Chondrocyte (in vitro differentiated cells): ENCODE measurements around the gene GPR37. TPM values are rescaled to one million over a fixed set of nuclear protein-coding genes. Genes with fewer than 3 reads are reported as not detected.

ENCODE experiments used
- DNase-seq: peaks from one replicate; pipeline ENCODE4 v3.0.0; 2021; ENCODE audit warnings: mixed read lengths, low spot score
- H3K27ac Mint-ChIP-seq: one replicate; pipeline ENCODE4 v1.8.0; 2021; ENCODE audit warnings: mild to moderate bottlenecking, moderate library complexity, mixed read lengths; ENCODE audit not compliant: unreplicated experiment
- H3K27me3 Mint-ChIP-seq: 2 replicates; pipeline ENCODE4 v1.8.0; 2021; ENCODE audit warnings: low read depth, mixed read lengths
- H3K36me3 Mint-ChIP-seq: 2 replicates; pipeline ENCODE4 v1.8.0; 2021; ENCODE audit warnings: low read depth, mixed read lengths
- H3K4me1 Mint-ChIP-seq: 2 replicates; pipeline ENCODE4 v1.8.0; 2021; ENCODE audit warnings: low read depth, mild to moderate bottlenecking, mixed read lengths
- H3K4me3 Mint-ChIP-seq: one replicate; pipeline ENCODE4 v1.8.0; 2021; ENCODE audit warnings: mild to moderate bottlenecking, moderate library complexity, mixed read lengths; ENCODE audit not compliant: unreplicated experiment
- H3K9me3 Mint-ChIP-seq: 2 replicates; pipeline ENCODE4 v1.8.0; 2021; ENCODE audit warnings: low read depth, mixed read lengths
- total RNA-seq: library from RNA; stranded (reverse); gene quantifications from 3 replicates; pipeline ENCODE4 v1.2.1, GENCODE V29; 2021
- TF ChIP-seq, protein P1 (sequence below): fragments of 200-600 bp; sonication (generic); IDR thresholded peaks from 2 replicates; pipeline ENCODE4 v1.5.0; 2021; ENCODE audit warnings: antibody characterized with exemption, mild to moderate bottlenecking, moderate library complexity

GPR37 gene
- total RNA-seq, 1 donor from 2014 or later = 1.6 TPM

DNA sequence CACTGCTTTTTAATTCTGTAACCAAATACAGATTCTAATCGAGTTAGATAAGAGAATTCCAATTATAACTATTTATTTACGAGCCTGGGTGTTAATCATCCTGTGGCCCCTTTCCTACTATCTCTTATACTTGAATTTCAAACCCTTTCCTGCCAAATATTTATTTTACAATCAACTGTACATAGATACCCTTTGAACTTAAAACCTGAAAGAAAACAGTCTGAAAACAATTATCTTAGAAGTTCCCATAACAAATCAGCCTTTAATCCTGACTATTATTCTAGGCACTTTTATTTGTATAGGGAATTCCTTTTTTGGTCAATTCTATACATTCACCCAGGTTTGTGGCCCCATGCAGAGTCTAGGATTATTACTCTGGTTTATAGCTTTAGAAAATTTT, 10.6 kb upstream of the GPR37 start:
- DNase-seq = no peak
- Mint-ChIP-seq H3K27me3 (no peaks in the 10 kb centered on the region), H3K27ac (no peak overlapping the region), H3K9me3 (no peaks in the 10 kb centered on the region), H3K4me1 (no peaks in the 10 kb centered on the region), H3K4me3 (no peak overlapping the region), H3K36me3 (no peaks in the 10 kb centered on the region)
- TF ChIP-seq, protein P1, sequence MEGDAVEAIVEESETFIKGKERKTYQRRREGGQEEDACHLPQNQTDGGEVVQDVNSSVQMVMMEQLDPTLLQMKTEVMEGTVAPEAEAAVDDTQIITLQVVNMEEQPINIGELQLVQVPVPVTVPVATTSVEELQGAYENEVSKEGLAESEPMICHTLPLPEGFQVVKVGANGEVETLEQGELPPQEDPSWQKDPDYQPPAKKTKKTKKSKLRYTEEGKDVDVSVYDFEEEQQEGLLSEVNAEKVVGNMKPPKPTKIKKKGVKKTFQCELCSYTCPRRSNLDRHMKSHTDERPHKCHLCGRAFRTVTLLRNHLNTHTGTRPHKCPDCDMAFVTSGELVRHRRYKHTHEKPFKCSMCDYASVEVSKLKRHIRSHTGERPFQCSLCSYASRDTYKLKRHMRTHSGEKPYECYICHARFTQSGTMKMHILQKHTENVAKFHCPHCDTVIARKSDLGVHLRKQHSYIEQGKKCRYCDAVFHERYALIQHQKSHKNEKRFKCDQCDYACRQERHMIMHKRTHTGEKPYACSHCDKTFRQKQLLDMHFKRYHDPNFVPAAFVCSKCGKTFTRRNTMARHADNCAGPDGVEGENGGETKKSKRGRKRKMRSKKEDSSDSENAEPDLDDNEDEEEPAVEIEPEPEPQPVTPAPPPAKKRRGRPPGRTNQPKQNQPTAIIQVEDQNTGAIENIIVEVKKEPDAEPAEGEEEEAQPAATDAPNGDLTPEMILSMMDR = no peak

DNA sequence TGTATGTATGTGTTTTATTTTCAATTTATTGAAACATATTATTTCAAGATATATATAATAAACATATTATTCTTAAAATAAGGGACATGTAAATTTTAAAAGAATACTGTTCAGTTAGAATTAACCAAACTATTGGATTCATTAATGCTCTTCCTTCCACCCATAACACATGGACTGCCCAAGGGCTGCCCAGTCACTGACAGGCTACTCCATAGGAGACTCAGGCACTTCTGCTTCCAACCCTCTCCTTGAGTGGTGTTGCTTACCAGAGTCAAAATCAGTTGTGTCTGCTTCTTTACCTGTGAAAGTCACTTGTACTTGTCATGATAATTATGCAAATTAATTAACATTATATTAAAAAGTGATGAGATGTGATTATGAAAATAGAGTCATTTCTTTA, 9.8 kb upstream of the GPR37 start:
- no peak for DNase-seq
- H3K9me3 Mint-ChIP-seq = no peaks in the 10 kb centered on the region
- no peak overlapping the region for H3K27ac Mint-ChIP-seq
- H3K36me3 Mint-ChIP-seq = no peaks in the 10 kb centered on the region
- H3K4me1 Mint-ChIP-seq = no peaks in the 10 kb centered on the region
- no peaks in the 10 kb centered on the region for H3K27me3 Mint-ChIP-seq
- TF ChIP-seq, protein P1 = no peak
- H3K4me3 Mint-ChIP-seq = no peak overlapping the region

DNA sequence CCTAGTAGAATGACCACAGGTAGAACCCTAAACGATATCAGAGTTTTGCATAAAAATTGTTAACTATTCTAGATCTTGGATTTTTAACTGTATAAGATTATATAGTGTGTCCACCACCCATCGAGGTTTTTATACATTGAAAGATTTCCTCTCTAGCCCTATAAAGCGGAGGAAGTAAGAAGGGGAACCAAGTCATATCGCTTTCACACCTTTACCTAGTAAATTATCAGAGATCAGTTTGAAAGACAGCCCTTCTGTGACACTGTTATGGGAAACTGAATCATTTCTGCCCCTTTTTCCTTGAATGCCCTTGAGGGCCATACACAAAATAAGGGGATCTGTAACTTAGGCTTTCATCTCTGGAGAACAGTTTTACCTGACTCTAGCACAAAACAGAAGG, 8.3 kb upstream of the GPR37 start:
- H3K27ac Mint-ChIP-seq = no peak overlapping the region
- no peaks in the 10 kb centered on the region for H3K9me3 Mint-ChIP-seq

DNA sequence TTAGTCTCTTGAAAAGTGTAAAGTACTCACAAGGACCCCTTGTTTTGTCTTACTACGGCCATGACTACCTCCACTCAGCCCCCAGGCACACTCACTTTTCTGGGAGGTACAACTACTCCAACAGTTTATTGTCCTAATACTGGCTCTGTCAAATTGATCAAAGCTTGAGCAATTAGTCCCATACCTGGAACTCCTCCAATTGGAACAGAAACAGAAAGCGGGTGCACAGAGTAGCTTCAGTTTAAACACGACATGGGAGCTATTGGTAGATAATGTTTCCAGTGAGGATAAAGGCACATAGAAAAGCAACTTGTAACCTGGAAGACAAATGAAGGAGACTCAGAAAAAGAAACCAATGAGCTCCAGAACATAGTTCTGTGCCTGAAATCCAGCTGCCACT, 7.7 kb upstream of the GPR37 start:
- Mint-ChIP-seq H3K36me3 (no peaks in the 10 kb centered on the region), H3K27me3 (no peaks in the 10 kb centered on the region), H3K4me3 (no peak overlapping the region), H3K4me1 (no peaks in the 10 kb centered on the region), H3K27ac (no peak overlapping the region), H3K9me3 (no peaks in the 10 kb centered on the region)
- TF ChIP-seq, protein P1 = no peak
- no peak for DNase-seq

More for the DNA sequence above, 8.3 kb upstream of the GPR37 start:
- TF ChIP-seq, protein P1 = no peak
- H3K27me3 Mint-ChIP-seq = no peaks in the 10 kb centered on the region
- H3K4me3 Mint-ChIP-seq = no peak overlapping the region
- no peaks in the 10 kb centered on the region for H3K36me3 Mint-ChIP-seq
- no peaks in the 10 kb centered on the region for H3K4me1 Mint-ChIP-seq
- no peak for DNase-seq

DNA sequence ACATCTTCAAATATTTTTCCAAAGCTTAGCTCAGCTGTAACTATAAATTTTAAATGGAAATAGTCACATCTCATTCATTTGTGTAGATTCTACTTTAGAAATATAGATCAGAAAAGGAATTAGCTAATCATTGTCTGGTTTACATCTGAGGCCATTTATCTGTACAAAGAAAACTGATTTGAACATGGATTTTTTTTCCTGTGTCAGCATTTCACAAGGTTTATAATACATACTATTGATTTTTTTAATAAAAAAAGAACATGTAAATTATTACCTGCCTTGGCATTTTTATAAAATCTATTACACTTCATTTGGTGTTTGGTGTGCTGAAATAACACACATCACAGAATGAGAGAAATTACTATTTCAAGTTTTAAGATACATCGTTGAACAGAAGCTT, 3.5 kb upstream of the GPR37 start:
- no peaks in the 10 kb centered on the region for H3K36me3 Mint-ChIP-seq
- H3K4me3 Mint-ChIP-seq = no peak overlapping the region
- TF ChIP-seq, protein P1 = no peak
- DNase-seq = no peak
- no peaks in the 10 kb centered on the region for H3K9me3 Mint-ChIP-seq
- no peak overlapping the region for H3K27ac Mint-ChIP-seq
- H3K27me3 Mint-ChIP-seq = no peaks in the 10 kb centered on the region
- peaks cover 12% of the 10 kb centered on the region for H3K4me1 Mint-ChIP-seq
